Activated T-cell treated with anti-CD3 and anti-CD28 coated beads, Interleukin-2, amount 50 U/mL, for 24 hours (primary cell): ENCODE data around the gene MAN1A1.

Experiments used
- DNase-seq: peaks from one replicate; pipeline ENCODE4 v3.0.0-alpha.2; 2020
- H3K27ac Mint-ChIP-seq: 2 replicates; pipeline ENCODE4 v1.8.0; 2020; ENCODE audit warnings: mild to moderate bottlenecking, mixed read lengths
- H3K27me3 Mint-ChIP-seq: 2 replicates; pipeline ENCODE4 v1.8.0; 2020; ENCODE audit warnings: mixed read lengths
- H3K36me3 Mint-ChIP-seq: 2 replicates; pipeline ENCODE4 v1.8.0; 2020; ENCODE audit warnings: low read depth, mixed read lengths
- H3K4me1 Mint-ChIP-seq: 2 replicates; pipeline ENCODE4 v1.8.0; 2020; ENCODE audit warnings: low read depth, mixed read lengths
- H3K4me3 Mint-ChIP-seq: 2 replicates; pipeline ENCODE4 v1.8.0; 2020; ENCODE audit warnings: mild to moderate bottlenecking, moderate library complexity, mixed read lengths
- H3K9me3 Mint-ChIP-seq: 2 replicates; pipeline ENCODE4 v1.8.0; 2020; ENCODE audit warnings: mixed read lengths

Gene MAN1A1

DNA sequence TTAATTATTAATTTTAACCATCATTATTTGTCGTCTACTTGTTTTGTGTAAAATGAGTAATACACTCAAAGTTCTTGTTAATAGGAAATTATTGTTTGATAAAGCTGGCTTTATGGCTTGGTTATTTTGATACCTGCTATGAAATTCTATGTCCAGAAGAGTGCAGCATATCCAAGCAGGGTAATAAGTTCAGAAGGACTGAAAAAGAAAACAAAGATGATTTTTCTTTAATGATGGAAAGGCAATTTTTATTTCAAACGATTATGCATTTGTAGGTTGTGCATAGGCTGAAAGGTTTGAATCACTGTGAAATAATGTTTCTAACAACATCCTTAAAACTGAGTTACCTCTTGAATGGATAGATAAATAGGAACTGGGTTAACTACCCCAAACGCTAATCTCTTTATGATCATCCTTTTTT lies 1.4 kb upstream of the MAN1A1 start:
- H3K27me3 Mint-ChIP-seq, result no peaks in the 10 kb centered on the region
- DNase-seq, result no peak
- H3K4me1 Mint-ChIP-seq, result peaks cover 41% of the 10 kb centered on the region
- H3K4me3 Mint-ChIP-seq, result peak overlapping the region; percentile 90
- peak overlapping the region; percentile 92 for H3K27ac Mint-ChIP-seq
- H3K9me3 Mint-ChIP-seq, result no peaks in the 10 kb centered on the region
- peaks cover 23% of the 10 kb centered on the region for H3K36me3 Mint-ChIP-seq

GRCh38 chr6:119350202-119350951 lies 816 bp upstream of the MAN1A1 start:
- Mint-ChIP-seq H3K27me3 (no peaks in the 10 kb centered on the region), H3K27ac (peak overlapping the region; percentile 92), H3K4me1 (peaks cover 46% of the 10 kb centered on the region), H3K4me3 (peak overlapping the region; percentile 90), H3K9me3 (no peaks in the 10 kb centered on the region), H3K36me3 (peaks cover 29% of the 10 kb centered on the region)
- no peak for DNase-seq

DNA sequence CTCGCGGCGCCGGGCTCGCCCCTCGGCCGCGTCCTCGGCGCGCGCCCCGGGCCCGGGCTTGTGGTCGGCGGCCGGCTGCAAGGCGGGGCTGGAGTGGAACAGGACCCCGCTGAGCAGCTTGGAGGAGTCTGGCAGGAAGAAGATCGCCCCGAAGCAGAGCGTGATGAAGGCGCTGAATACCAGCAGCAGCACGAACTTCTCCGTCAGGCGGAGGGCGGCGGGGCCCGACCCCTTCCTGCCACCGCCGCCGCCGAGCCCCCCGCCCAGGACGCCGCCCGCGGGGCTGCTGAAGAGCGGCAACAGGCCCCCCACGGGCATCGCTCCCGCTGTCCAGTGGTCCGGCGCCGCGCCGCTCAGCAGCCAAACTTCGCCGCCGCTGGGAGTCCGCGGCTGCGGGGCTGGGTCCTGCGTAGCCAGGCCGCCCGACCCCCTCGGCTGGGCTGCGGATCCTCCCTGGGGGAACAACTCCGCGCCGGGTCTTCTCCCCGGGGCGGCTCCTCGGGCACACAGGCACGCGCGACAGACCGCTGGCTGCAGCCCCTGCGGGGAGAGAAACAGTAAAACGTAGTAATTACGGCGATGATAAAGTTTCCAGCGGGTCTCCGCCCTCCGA lies 707 bp downstream of the MAN1A1 start:
- H3K27me3 Mint-ChIP-seq, result no peaks in the 10 kb centered on the region
- no peaks in the 10 kb centered on the region for H3K9me3 Mint-ChIP-seq
- H3K27ac Mint-ChIP-seq, result peak overlapping the region; percentile 92
- H3K36me3 Mint-ChIP-seq, result peaks cover 43% of the 10 kb centered on the region
- peaks cover 60% of the 10 kb centered on the region for H3K4me1 Mint-ChIP-seq
- DNase-seq, result no peak
- H3K4me3 Mint-ChIP-seq, result peak overlapping the region; percentile 90

GRCh38 chr6:119348096-119348747 lies 1.3 kb downstream of the MAN1A1 start:
- peak; percentile 67 for DNase-seq
- Mint-ChIP-seq H3K27me3 (no peaks in the 10 kb centered on the region), H3K9me3 (no peaks in the 10 kb centered on the region), H3K27ac (peak overlapping the region; percentile 93), H3K4me3 (peak overlapping the region; percentile 90), H3K36me3 (peaks cover 49% of the 10 kb centered on the region), H3K4me1 (peaks cover 60% of the 10 kb centered on the region)

DNA sequence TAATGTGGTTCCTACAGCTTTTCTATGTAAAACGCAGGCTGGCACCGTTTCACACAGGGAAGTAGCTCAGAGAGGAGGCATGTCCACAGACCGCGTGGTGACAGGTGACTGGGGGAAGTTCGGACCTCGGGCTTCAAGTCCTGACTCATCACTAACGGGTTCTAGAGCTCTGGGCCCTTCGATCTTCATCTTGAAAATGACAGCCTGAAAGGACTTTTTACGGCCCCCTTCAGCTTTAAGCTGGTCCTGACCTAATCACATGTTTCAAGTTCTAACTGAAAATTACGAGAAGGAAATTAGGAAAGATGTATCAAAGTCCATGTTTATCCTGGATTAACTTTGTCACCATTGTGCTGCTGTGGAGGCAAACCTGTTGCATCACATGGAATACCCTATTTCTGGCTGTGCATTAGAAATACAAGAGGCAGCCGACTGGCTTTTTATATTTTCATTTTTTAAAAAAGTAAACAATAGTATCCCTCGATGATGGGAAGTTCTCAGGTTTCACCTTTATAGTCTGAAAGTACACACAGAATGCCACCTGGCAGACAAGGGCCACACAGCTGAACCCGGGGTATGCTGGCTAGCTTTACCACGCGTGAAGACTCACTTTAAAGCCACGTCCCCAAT lies 2.0 kb downstream of the MAN1A1 start:
- peak overlapping the region; percentile 90 for H3K4me3 Mint-ChIP-seq
- no peak for DNase-seq
- H3K36me3 Mint-ChIP-seq, result peaks cover 54% of the 10 kb centered on the region
- H3K27ac Mint-ChIP-seq, result peak overlapping the region; percentile 93
- peaks cover 62% of the 10 kb centered on the region for H3K4me1 Mint-ChIP-seq
- no peaks in the 10 kb centered on the region for H3K27me3 Mint-ChIP-seq
- H3K9me3 Mint-ChIP-seq, result no peaks in the 10 kb centered on the region

- Mint-ChIP-seq H3K4me1 (peaks cover 64% of the 10 kb centered on the region), H3K4me3 (peak overlapping the region; percentile 90), H3K27me3 (no peaks in the 10 kb centered on the region), H3K9me3 (no peaks in the 10 kb centered on the region), H3K27ac (peak overlapping the region; percentile 54), H3K36me3 (peaks cover 60% of the 10 kb centered on the region)
- no peak for DNase-seq
Observed at GRCh38 chr6:119346936-119347335, 2.6 kb downstream of the MAN1A1 start.

- Mint-ChIP-seq H3K27ac (peak overlapping the region; percentile 54), H3K9me3 (no peaks in the 10 kb centered on the region), H3K27me3 (no peaks in the 10 kb centered on the region), H3K36me3 (peaks cover 63% of the 10 kb centered on the region), H3K4me1 (peaks cover 60% of the 10 kb centered on the region), H3K4me3 (peak overlapping the region; percentile 90)
- DNase-seq, result no peak
Observed at GRCh38 chr6:119346450-119346849, 3.1 kb downstream of the MAN1A1 start.

DNA sequence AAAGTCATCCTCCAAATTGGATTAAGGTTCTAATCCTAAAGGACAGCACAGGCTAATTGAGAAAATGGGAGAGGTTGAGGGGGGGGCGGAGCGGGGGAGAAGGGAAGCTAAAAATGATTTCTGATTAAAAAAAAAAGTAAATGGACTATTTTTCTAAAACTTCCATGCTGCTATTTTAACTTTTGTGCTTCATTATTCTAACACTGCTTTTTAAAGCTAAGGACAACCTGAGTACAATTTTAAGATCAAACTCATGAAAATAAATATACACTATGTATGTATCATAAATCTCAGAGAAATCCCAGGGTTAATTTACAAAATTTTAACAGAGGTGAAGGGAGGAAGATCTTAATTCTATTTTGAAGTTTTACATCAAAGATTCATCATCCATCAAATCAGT lies 4.4 kb downstream of the MAN1A1 start:
- peaks cover 70% of the 10 kb centered on the region for H3K4me1 Mint-ChIP-seq
- peaks cover 74% of the 10 kb centered on the region for H3K36me3 Mint-ChIP-seq

GRCh38 chr6:119344306-119344705 lies 5.3 kb downstream of the MAN1A1 start:
- H3K36me3 Mint-ChIP-seq, result peaks cover 78% of the 10 kb centered on the region
- H3K9me3 Mint-ChIP-seq, result no peaks in the 10 kb centered on the region
- peaks cover 75% of the 10 kb centered on the region for H3K4me1 Mint-ChIP-seq
- DNase-seq, result no peak
- no peaks in the 10 kb centered on the region for H3K27me3 Mint-ChIP-seq
- peak overlapping the region; percentile 32 for H3K27ac Mint-ChIP-seq
- no peak overlapping the region for H3K4me3 Mint-ChIP-seq

More for the DNA sequence above, 4.4 kb downstream of the MAN1A1 start:
- Mint-ChIP-seq H3K4me3 (peak overlapping the region; percentile 90), H3K9me3 (no peaks in the 10 kb centered on the region), H3K27me3 (no peaks in the 10 kb centered on the region), H3K27ac (no peak overlapping the region)
- no peak for DNase-seq

- no peak overlapping the region for H3K4me3 Mint-ChIP-seq
- no peaks in the 10 kb centered on the region for H3K27me3 Mint-ChIP-seq
- no peak for DNase-seq
- H3K36me3 Mint-ChIP-seq, result peaks cover 85% of the 10 kb centered on the region
- peaks cover 81% of the 10 kb centered on the region for H3K4me1 Mint-ChIP-seq
- H3K27ac Mint-ChIP-seq, result peak overlapping the region; percentile 32
- H3K9me3 Mint-ChIP-seq, result no peaks in the 10 kb centered on the region
Observed at GRCh38 chr6:119343573-119344146, 5.9 kb downstream of the MAN1A1 start.

DNA sequence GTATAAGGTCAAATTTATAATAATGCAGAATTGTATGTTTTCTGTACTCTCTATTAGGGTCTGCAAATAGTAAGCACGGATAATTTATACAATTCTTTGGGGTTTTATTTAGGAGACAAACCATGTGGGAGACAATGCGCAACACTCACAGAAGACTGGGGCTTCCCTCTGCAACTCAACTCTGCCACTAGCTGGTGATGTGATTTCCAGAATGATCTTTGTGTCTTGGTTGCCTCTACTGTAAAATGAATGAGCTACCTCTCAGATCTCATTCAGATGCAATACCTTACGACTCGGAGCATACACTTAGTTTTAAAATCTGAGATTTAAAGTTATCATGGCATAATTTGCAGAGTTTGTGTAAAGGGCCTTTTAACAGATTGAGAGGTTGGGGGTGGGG lies 6.4 kb downstream of the MAN1A1 start:
- H3K36me3 Mint-ChIP-seq, result peaks cover 86% of the 10 kb centered on the region
- H3K4me3 Mint-ChIP-seq, result no peak overlapping the region
- H3K27me3 Mint-ChIP-seq, result no peaks in the 10 kb centered on the region
- H3K4me1 Mint-ChIP-seq, result peaks cover 82% of the 10 kb centered on the region
- peak overlapping the region; percentile 32 for H3K27ac Mint-ChIP-seq
- no peak for DNase-seq
- H3K9me3 Mint-ChIP-seq, result no peaks in the 10 kb centered on the region

- H3K36me3 Mint-ChIP-seq, result peaks cover 83% of the 10 kb centered on the region
- H3K4me3 Mint-ChIP-seq, result no peak overlapping the region
- peaks cover 80% of the 10 kb centered on the region for H3K4me1 Mint-ChIP-seq
- H3K9me3 Mint-ChIP-seq, result no peaks in the 10 kb centered on the region
- no peak overlapping the region for H3K27ac Mint-ChIP-seq
- no peaks in the 10 kb centered on the region for H3K27me3 Mint-ChIP-seq
- no peak for DNase-seq
Observed at GRCh38 chr6:119342430-119342829, 7.1 kb downstream of the MAN1A1 start.

- Mint-ChIP-seq H3K9me3 (no peaks in the 10 kb centered on the region), H3K27ac (peak overlapping the region; percentile 6), H3K27me3 (no peaks in the 10 kb centered on the region), H3K36me3 (peaks cover 79% of the 10 kb centered on the region), H3K4me1 (peaks cover 79% of the 10 kb centered on the region), H3K4me3 (no peak overlapping the region)
- no peak for DNase-seq
Observed at GRCh38 chr6:119340796-119341487, 8.6 kb downstream of the MAN1A1 start.

GRCh38 chr6:119339941-119340456 lies 9.6 kb downstream of the MAN1A1 start:
- no peaks in the 10 kb centered on the region for H3K27me3 Mint-ChIP-seq
- no peak for DNase-seq
- no peaks in the 10 kb centered on the region for H3K9me3 Mint-ChIP-seq
- no peak overlapping the region for H3K27ac Mint-ChIP-seq
- H3K36me3 Mint-ChIP-seq, result peaks cover 75% of the 10 kb centered on the region
- peaks cover 79% of the 10 kb centered on the region for H3K4me1 Mint-ChIP-seq
- no peak overlapping the region for H3K4me3 Mint-ChIP-seq
